ENCODE data around the gene SHISA9.

The SHISA9 gene

GRCh38 chr16:13134836-13135235 is 233.4 kb downstream of the SHISA9 start:
- DNase-seq, result no peak

GRCh38 chr16:13136901-13137300 is 235.5 kb downstream of the SHISA9 start:
- no peak for DNase-seq

GRCh38 chr16:13138528-13138927 is 237.1 kb downstream of the SHISA9 start:
- no peak for DNase-seq

GRCh38 chr16:13139661-13140241 is 238.4 kb downstream of the SHISA9 start:
- DNase-seq, result no peak

GRCh38 chr16:13143551-13143950 is 242.2 kb downstream of the SHISA9 start:
- DNase-seq, result no peak

GRCh38 chr16:13146829-13147228 is 245.4 kb downstream of the SHISA9 start:
- no peak for DNase-seq

- DNase-seq, result no peak
These were observed 246.9 kb downstream of the SHISA9 start for GRCh38 chr16:13148294-13148693.

GRCh38 chr16:13148836-13149235 is 247.4 kb downstream of the SHISA9 start:
- no peak for DNase-seq

- no peak for DNase-seq
These were observed 248.9 kb downstream of the SHISA9 start for GRCh38 chr16:13150181-13150885.

GRCh38 chr16:13153696-13154095 is 252.3 kb downstream of the SHISA9 start:
- no peak for DNase-seq

- no peak for DNase-seq
These were observed 253.4 kb downstream of the SHISA9 start for GRCh38 chr16:13154799-13155198.

- no peak for DNase-seq
These were observed 254.0 kb downstream of the SHISA9 start for GRCh38 chr16:13155377-13155776.

- DNase-seq, result no peak
These were observed 254.4 kb downstream of the SHISA9 start for GRCh38 chr16:13155780-13156179.

- no peak for DNase-seq
These were observed 255.7 kb downstream of the SHISA9 start for GRCh38 chr16:13157082-13157481.

GRCh38 chr16:13158427-13158826 is 257.0 kb downstream of the SHISA9 start:
- no peak for DNase-seq

- DNase-seq, result no peak
These were observed 263.6 kb downstream of the SHISA9 start for GRCh38 chr16:13165024-13165423.

- DNase-seq, result no peak
These were observed 266.7 kb downstream of the SHISA9 start for GRCh38 chr16:13168091-13168572.

- no peak for DNase-seq
These were observed 269.9 kb downstream of the SHISA9 start for GRCh38 chr16:13171313-13171712.

GRCh38 chr16:13176711-13177110 is 275.3 kb downstream of the SHISA9 start:
- no peak for DNase-seq

GRCh38 chr16:13178318-13178717 is 276.9 kb downstream of the SHISA9 start:
- DNase-seq, result no peak

- DNase-seq, result no peak
These were observed 280.0 kb downstream of the SHISA9 start for GRCh38 chr16:13181432-13181831.

GRCh38 chr16:13186813-13187212 is 285.4 kb downstream of the SHISA9 start:
- no peak for DNase-seq

GRCh38 chr16:13189250-13189649 is 287.9 kb downstream of the SHISA9 start:
- no peak for DNase-seq

GRCh38 chr16:13193721-13194120 is 292.3 kb downstream of the SHISA9 start:
- no peak for DNase-seq

GRCh38 chr16:13194766-13195165 is 293.4 kb downstream of the SHISA9 start:
- DNase-seq, result no peak
